Dendritic cell treated with granulocyte-macrophage colony-stimulating factor and Interleukin-4, amounts not matched to agents 40 ng/mL and 50 ng/mL, for 4 days (primary cell): ENCODE results near the gene PSMC3IP.
"Not testable (repeated sequence)": the region's sequence is repeated elsewhere in the genome, so short reads cannot be mapped to it uniquely, and the experiment has no call there.

Source experiments
- H3K27ac Mint-ChIP-seq: one replicate; pipeline ENCODE4 v1.8.0; 2022; ENCODE audit warnings: mild to moderate bottlenecking, mixed read lengths
- H3K27me3 Mint-ChIP-seq: one replicate; pipeline ENCODE4 v1.8.0; 2022; ENCODE audit warnings: mild to moderate bottlenecking, mixed read lengths
- H3K36me3 Mint-ChIP-seq: one replicate; pipeline ENCODE4 v1.8.0; 2022; ENCODE audit warnings: low read depth, mixed read lengths
- H3K4me1 Mint-ChIP-seq: one replicate; pipeline ENCODE4 v1.8.0; 2022; ENCODE audit warnings: low read depth, mixed read lengths
- H3K4me3 Mint-ChIP-seq: one replicate; pipeline ENCODE4 v1.8.0; 2022; ENCODE audit warnings: mild to moderate bottlenecking, moderate library complexity, mixed read lengths
- H3K9me3 Mint-ChIP-seq: one replicate; pipeline ENCODE4 v1.8.0; 2022; ENCODE audit warnings: mixed read lengths
- intact Hi-C: fragments of 100-400 bp; cut with micrococcal nuclease; formaldehyde crosslinking; loops from one replicate; pipeline ENCODE4 v1.15.0; 2022

PSMC3IP gene

GRCh38 chr17:42561897-42562387 lies 15.6 kb downstream of the PSMC3IP start, which contains the start of gene COASY:
Gene COASY (plus strand): TSS chr17:42562148. CDS start chr17:42562623, 475 bp downstream.
- H3K36me3 Mint-ChIP-seq, result peaks cover 55% of the 10 kb centered on the region
- H3K4me3 Mint-ChIP-seq, result peak within 1 kb of the TSS; percentile 98
- peaks cover 54% of the 10 kb centered on the region for H3K4me1 Mint-ChIP-seq
- peak within 1 kb of the TSS; percentile 97 for H3K27ac Mint-ChIP-seq
- intact Hi-C loops, result no loop called here
- H3K27me3 Mint-ChIP-seq, result no peaks in the 10 kb centered on the region
- no peaks in the 10 kb centered on the region for H3K9me3 Mint-ChIP-seq

- Mint-ChIP-seq H3K27ac (no peak overlapping the region), H3K9me3 (no peaks in the 10 kb centered on the region), H3K4me1 (peaks cover 47% of the 10 kb centered on the region)
These were observed 17.3 kb downstream of the PSMC3IP start for GRCh38 chr17:42560246-42560645.

GRCh38 chr17:42559075-42559474 lies 18.5 kb downstream of the PSMC3IP start:
- peaks cover 1% of the 10 kb centered on the region for H3K27me3 Mint-ChIP-seq
- H3K4me1 Mint-ChIP-seq, result peaks cover 45% of the 10 kb centered on the region
- H3K4me3 Mint-ChIP-seq, result no peak overlapping the region
- intact Hi-C loops, result no loop called here
- H3K9me3 Mint-ChIP-seq, result no peaks in the 10 kb centered on the region
- peak overlapping the region; percentile 23 for H3K27ac Mint-ChIP-seq
- H3K36me3 Mint-ChIP-seq, result peaks cover 32% of the 10 kb centered on the region

More at GRCh38 chr17:42560246-42560645, 17.3 kb downstream of the PSMC3IP start:
- H3K27me3 Mint-ChIP-seq, result peaks cover 1% of the 10 kb centered on the region
- H3K4me3 Mint-ChIP-seq, result no peak overlapping the region
- intact Hi-C loops, result no loop called here
- H3K36me3 Mint-ChIP-seq, result peaks cover 38% of the 10 kb centered on the region

- intact Hi-C loops, H3K9me3 Mint-ChIP-seq, H3K4me3 Mint-ChIP-seq, H3K27ac Mint-ChIP-seq, H3K27me3 Mint-ChIP-seq: not testable (repeated sequence)
- Mint-ChIP-seq H3K4me1 (peaks cover 44% of the 10 kb centered on the region), H3K36me3 (peaks cover 29% of the 10 kb centered on the region)
These were observed 21.4 kb downstream of the PSMC3IP start for GRCh38 chr17:42555961-42556617.

GRCh38 chr17:42555122-42555622 lies 22.4 kb downstream of the PSMC3IP start:
- Mint-ChIP-seq H3K27me3 (peaks cover 6% of the 10 kb centered on the region), H3K9me3 (no peaks in the 10 kb centered on the region), H3K4me1 (peaks cover 44% of the 10 kb centered on the region), H3K4me3 (peak overlapping the region; percentile 99), H3K27ac (peak overlapping the region; percentile 89), H3K36me3 (peaks cover 35% of the 10 kb centered on the region)
- intact Hi-C loops, result no loop called here

GRCh38 chr17:42554250-42555121 lies 23.0 kb downstream of the PSMC3IP start:
- Mint-ChIP-seq H3K9me3 (no peaks in the 10 kb centered on the region), H3K4me3 (peak overlapping the region; percentile 99), H3K27me3 (peaks cover 7% of the 10 kb centered on the region), H3K4me1 (peaks cover 40% of the 10 kb centered on the region), H3K27ac (peak overlapping the region; percentile 89), H3K36me3 (peaks cover 35% of the 10 kb centered on the region)
- intact Hi-C loops, result no loop called here

GRCh38 chr17:42553866-42554249 lies 23.7 kb downstream of the PSMC3IP start:
- Mint-ChIP-seq H3K9me3 (no peaks in the 10 kb centered on the region), H3K4me3 (peak overlapping the region; percentile 99), H3K27me3 (peaks cover 13% of the 10 kb centered on the region), H3K27ac (peak overlapping the region; percentile 89), H3K4me1 (peaks cover 44% of the 10 kb centered on the region), H3K36me3 (peaks cover 35% of the 10 kb centered on the region)
- intact Hi-C loops, result no loop called here

- peaks cover 47% of the 10 kb centered on the region for H3K4me1 Mint-ChIP-seq
- peaks cover 19% of the 10 kb centered on the region for H3K27me3 Mint-ChIP-seq
- intact Hi-C loops, result no loop called here
- H3K9me3 Mint-ChIP-seq, result no peaks in the 10 kb centered on the region
- H3K27ac Mint-ChIP-seq, result peak overlapping the region; percentile 89
- H3K36me3 Mint-ChIP-seq, result peaks cover 35% of the 10 kb centered on the region
- H3K4me3 Mint-ChIP-seq, result peak overlapping the region; percentile 99
These were observed 24.2 kb downstream of the PSMC3IP start for GRCh38 chr17:42553161-42553818.

GRCh38 chr17:42552736-42553135 lies 24.8 kb downstream of the PSMC3IP start, which contains the start of gene HSD17B1:
Gene HSD17B1 (plus strand): TSS chr17:42552923. CDS start chr17:42552934, 11 bp downstream.
- H3K9me3 Mint-ChIP-seq, intact Hi-C loops: not testable (repeated sequence)
- H3K27me3 Mint-ChIP-seq, result peaks cover 24% of the 10 kb centered on the region
- H3K4me3 Mint-ChIP-seq, result peak within 1 kb of the TSS; percentile 99
- H3K36me3 Mint-ChIP-seq, result peaks cover 39% of the 10 kb centered on the region
- H3K27ac Mint-ChIP-seq, result peak within 1 kb of the TSS; percentile 89
- H3K4me1 Mint-ChIP-seq, result peaks cover 47% of the 10 kb centered on the region

GRCh38 chr17:42548993-42549755 lies 28.4 kb downstream of the PSMC3IP start:
- H3K36me3 Mint-ChIP-seq, result peaks cover 54% of the 10 kb centered on the region
- no peak overlapping the region for H3K27ac Mint-ChIP-seq
- H3K9me3 Mint-ChIP-seq, result no peaks in the 10 kb centered on the region
- no peak overlapping the region for H3K4me3 Mint-ChIP-seq
- intact Hi-C loops, result no loop called here
- H3K27me3 Mint-ChIP-seq, result peaks cover 33% of the 10 kb centered on the region
- peaks cover 38% of the 10 kb centered on the region for H3K4me1 Mint-ChIP-seq

GRCh38 chr17:42548070-42548837 lies 29.3 kb downstream of the PSMC3IP start:
- Mint-ChIP-seq H3K27me3 (peaks cover 33% of the 10 kb centered on the region), H3K36me3 (peaks cover 57% of the 10 kb centered on the region), H3K9me3 (no peaks in the 10 kb centered on the region), H3K4me1 (peaks cover 29% of the 10 kb centered on the region), H3K4me3 (peak overlapping the region; percentile 15), H3K27ac (no peak overlapping the region)
- intact Hi-C loops, result no loop called here

- Mint-ChIP-seq H3K27me3 (peaks cover 33% of the 10 kb centered on the region), H3K9me3 (no peaks in the 10 kb centered on the region), H3K4me1 (peaks cover 24% of the 10 kb centered on the region), H3K36me3 (peaks cover 58% of the 10 kb centered on the region), H3K27ac (no peak overlapping the region), H3K4me3 (no peak overlapping the region)
- intact Hi-C loops, result no loop called here
These were observed 29.8 kb downstream of the PSMC3IP start for GRCh38 chr17:42547698-42548069.
